Progenitor cell of endocrine pancreas (in vitro differentiated cells): ENCODE measurements around the gene KLK14. TPM values are rescaled to one million over a fixed set of nuclear protein-coding genes. Genes with fewer than 3 reads are reported as not detected.
A peak's percentile ranks its signal among the peaks of the same experiment; 100 is the strongest.

Source experiments
- DNase-seq: peaks from one replicate; pipeline ENCODE4 v3.0.0; 2021; ENCODE audit warnings: low spot score; ENCODE audit not compliant: unreplicated experiment
- H3K27ac Mint-ChIP-seq: 2 replicates; pipeline ENCODE4 v1.8.0; 2021; ENCODE audit warnings: mild to moderate bottlenecking, moderate library complexity, mixed read lengths
- H3K27me3 Mint-ChIP-seq: 2 replicates; pipeline ENCODE4 v1.8.0; 2021; ENCODE audit warnings: mixed read lengths
- H3K36me3 Mint-ChIP-seq: 2 replicates; pipeline ENCODE4 v1.8.0; 2022; ENCODE audit warnings: mixed read lengths; ENCODE audit not compliant: insufficient read depth
- H3K4me1 Mint-ChIP-seq: 2 replicates; pipeline ENCODE4 v1.8.0; 2021; ENCODE audit warnings: low read depth, mixed read lengths
- H3K4me3 Mint-ChIP-seq: 2 replicates; pipeline ENCODE4 v1.8.0; 2021; ENCODE audit warnings: low read depth, mild to moderate bottlenecking, moderate library complexity, mixed read lengths
- H3K9me3 Mint-ChIP-seq: 2 replicates; pipeline ENCODE4 v1.8.0; 2021; ENCODE audit warnings: low read depth, mixed read lengths
- total RNA-seq: library from RNA; stranded (reverse); gene quantifications from 2 replicates; pipeline ENCODE4 v1.2.1, GENCODE V29; 2021
- TF ChIP-seq, protein P1 (sequence below): fragments of 200-600 bp; sonication (generic); IDR thresholded peaks from one replicate; pipeline ENCODE4 v1.5.0; 2021; ENCODE audit warnings: antibody characterized with exemption, mild to moderate bottlenecking; ENCODE audit not compliant: unreplicated experiment

Gene KLK14
- total RNA-seq, 1 donor from 2014 or later, result 0.62 TPM

DNA sequence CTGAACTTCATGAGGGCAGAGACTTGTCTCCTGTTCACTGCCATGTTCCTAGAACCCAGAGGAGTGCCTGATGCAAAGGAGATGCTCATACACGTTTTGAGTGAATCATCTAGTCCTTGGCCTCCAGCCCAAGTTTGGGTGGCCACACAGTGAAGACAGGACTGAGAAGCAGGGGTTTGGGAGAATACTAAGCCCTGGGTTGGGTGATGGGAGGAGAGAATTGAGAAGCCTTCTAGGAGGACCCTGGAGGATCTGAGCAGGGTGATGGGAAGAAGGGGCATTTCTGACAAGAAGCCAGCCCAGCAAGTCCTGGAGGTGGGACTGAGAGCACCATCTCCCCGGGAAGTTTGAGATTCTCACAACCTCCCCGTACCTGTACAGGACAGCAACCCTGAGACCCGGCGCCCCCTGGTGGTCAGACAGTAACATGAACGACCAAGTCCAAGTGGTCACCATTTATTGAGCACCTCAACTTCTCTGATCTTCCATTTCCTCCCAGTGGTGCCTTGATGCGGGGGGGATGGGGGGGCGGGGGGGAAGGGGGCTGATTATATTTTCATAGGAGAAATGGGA, 14.6 kb upstream of the KLK14 start:
- H3K9me3 Mint-ChIP-seq, result no peaks in the 10 kb centered on the region
- H3K4me3 Mint-ChIP-seq, result no peak overlapping the region
- DNase-seq, result peak; percentile 68
- H3K27me3 Mint-ChIP-seq, result peaks cover 9% of the 10 kb centered on the region
- H3K27ac Mint-ChIP-seq, result no peak overlapping the region
- TF ChIP-seq, protein P1, sequence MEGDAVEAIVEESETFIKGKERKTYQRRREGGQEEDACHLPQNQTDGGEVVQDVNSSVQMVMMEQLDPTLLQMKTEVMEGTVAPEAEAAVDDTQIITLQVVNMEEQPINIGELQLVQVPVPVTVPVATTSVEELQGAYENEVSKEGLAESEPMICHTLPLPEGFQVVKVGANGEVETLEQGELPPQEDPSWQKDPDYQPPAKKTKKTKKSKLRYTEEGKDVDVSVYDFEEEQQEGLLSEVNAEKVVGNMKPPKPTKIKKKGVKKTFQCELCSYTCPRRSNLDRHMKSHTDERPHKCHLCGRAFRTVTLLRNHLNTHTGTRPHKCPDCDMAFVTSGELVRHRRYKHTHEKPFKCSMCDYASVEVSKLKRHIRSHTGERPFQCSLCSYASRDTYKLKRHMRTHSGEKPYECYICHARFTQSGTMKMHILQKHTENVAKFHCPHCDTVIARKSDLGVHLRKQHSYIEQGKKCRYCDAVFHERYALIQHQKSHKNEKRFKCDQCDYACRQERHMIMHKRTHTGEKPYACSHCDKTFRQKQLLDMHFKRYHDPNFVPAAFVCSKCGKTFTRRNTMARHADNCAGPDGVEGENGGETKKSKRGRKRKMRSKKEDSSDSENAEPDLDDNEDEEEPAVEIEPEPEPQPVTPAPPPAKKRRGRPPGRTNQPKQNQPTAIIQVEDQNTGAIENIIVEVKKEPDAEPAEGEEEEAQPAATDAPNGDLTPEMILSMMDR, result peak; percentile 72
- H3K36me3 Mint-ChIP-seq, result no peaks in the 10 kb centered on the region
- peaks cover 12% of the 10 kb centered on the region for H3K4me1 Mint-ChIP-seq

DNA sequence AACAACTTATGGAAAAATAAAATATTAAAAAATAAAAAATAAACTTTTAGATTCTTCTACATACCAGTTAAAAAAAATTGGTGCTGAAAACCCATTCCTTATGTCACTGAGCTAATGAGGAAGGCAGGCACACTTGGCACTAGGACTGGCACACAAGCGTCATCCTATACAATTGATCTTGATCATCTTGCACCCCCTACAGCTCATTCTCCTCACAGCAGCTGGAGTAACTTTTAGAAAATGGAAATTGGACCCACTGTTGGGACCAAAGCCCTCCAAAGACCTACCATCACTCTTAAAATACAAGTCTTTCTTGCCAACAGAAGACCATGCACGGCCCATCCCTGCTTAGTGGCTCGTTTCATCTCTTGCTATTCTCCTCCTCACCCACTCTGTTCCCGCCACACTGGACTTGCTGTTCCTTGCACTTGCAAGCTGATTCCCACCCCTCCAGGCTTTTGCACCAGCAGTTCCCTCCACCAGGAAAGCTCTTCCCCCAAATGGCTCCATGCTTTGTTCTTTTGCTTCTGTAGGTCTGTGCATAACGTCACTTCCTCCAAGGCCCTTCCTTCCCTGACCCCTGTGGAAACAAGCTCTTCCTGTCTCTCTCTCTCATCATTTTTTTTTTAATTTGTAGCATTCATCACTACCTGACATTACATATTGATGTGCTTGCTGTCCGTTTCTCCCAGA, 13.9 kb upstream of the KLK14 start:
- DNase-seq, result no peak
- Mint-ChIP-seq H3K27ac (no peak overlapping the region), H3K4me3 (no peak overlapping the region), H3K36me3 (no peaks in the 10 kb centered on the region), H3K27me3 (peaks cover 10% of the 10 kb centered on the region), H3K9me3 (no peaks in the 10 kb centered on the region), H3K4me1 (peaks cover 12% of the 10 kb centered on the region)
- TF ChIP-seq, protein P1, result peak; percentile 39

DNA sequence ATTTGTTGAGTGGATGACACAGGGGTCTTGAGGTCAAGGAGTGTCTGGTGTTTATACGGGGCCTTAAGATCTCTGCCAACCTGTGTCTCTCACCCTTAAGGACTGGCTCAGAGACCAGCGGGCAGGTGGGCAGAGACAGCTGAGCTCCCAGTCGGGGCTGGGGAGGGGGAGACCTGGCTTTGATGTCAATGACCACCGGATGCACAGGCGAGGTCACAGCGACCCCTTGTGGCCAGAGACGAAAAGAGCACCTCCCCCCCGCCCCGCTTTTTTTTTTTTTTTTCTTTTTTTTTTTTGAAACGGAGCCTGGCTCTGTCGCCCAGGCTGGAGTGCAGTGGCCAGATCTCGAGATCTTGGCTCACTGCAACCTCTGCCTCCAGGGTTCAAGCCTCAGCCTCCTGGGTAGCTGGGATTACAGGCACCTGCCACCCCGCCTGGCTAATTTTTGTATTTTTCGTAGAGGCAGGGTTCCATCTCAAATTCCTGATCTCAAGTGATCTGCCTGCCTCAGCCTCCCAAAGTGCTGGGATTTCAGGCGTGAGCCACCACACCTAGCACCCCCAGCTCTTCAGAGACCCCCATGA, 12.1 kb upstream of the KLK14 start:
- H3K9me3 Mint-ChIP-seq, result no peaks in the 10 kb centered on the region

DNA sequence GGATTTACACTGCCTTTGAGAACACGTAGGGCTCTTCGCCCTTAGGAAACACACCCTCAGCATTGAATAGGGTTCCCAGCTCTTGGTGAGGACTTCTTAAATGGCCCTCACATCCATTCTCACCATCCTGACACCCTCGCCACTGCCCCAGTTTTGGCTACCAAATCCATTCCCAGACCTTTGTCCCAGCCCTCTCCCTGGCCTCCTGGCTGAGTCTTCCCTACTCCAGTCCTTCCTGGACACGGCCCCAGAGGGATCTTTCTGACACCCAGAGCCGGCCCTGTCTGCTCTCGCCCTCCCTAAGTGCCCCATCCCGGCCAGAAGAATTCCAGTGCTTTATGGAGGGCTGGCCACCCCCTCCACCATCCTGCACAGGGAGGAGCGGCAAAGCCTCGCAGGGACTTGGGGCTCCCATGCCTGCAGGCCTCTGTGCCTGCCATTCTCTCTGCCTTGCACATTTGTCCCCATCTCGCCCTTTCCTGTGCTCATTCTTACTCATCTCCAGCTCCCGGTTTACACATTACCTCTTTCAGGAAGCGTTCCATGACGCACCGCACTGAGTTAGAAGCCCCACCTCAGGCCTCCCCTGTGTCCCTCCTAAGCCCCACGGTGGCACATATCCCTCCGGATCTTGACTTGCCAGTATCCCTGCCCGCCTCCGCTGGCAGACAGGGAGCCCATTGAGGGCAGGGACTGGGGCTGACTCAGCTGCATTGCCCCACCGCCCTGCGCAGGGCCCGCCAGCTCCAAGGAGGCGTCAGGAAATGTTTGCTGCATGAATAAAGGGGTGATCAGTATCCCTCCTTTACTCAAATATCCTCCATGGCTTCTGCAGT, 11.0 kb upstream of the KLK14 start:
- no peaks in the 10 kb centered on the region for H3K36me3 Mint-ChIP-seq
- peaks cover 18% of the 10 kb centered on the region for H3K27me3 Mint-ChIP-seq
- TF ChIP-seq, protein P1, result no peak
- H3K4me3 Mint-ChIP-seq, result no peak overlapping the region
- peaks cover 12% of the 10 kb centered on the region for H3K4me1 Mint-ChIP-seq
- no peak for DNase-seq
- H3K27ac Mint-ChIP-seq, result peak overlapping the region; percentile 7
- H3K9me3 Mint-ChIP-seq, result no peaks in the 10 kb centered on the region

More for the DNA sequence above, 12.1 kb upstream of the KLK14 start:
- Mint-ChIP-seq H3K36me3 (no peaks in the 10 kb centered on the region), H3K27me3 (peaks cover 14% of the 10 kb centered on the region), H3K4me3 (no peak overlapping the region), H3K4me1 (peaks cover 12% of the 10 kb centered on the region), H3K27ac (no peak overlapping the region)
- TF ChIP-seq, protein P1, result peak; percentile 81
- peak; percentile 51 for DNase-seq

DNA sequence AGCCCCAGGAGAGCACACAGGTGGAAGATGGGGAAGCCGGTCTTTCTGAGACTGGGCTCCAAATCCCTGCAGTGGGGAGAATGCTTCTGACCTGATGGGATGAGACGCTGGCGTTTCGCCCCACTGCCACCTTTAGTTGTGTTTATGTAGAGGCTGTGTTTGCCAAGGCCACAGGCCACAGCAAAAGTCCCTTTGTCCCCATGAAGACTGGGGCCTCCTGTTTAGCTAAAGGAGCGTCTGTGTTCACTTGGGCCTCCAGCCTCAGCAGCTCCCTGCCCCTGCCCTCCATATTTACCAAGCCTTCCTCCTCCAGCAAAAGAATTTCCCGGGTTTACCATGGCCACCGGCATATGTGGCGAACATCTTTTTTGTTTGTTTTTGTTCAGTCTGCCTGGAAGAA, 10.4 kb upstream of the KLK14 start:
- TF ChIP-seq, protein P1, result no peak
- no peaks in the 10 kb centered on the region for H3K36me3 Mint-ChIP-seq
- no peak for DNase-seq
- H3K4me1 Mint-ChIP-seq, result peaks cover 12% of the 10 kb centered on the region
- H3K4me3 Mint-ChIP-seq, result no peak overlapping the region
- no peaks in the 10 kb centered on the region for H3K9me3 Mint-ChIP-seq
- peak overlapping the region; percentile 7 for H3K27ac Mint-ChIP-seq
- H3K27me3 Mint-ChIP-seq, result peaks cover 18% of the 10 kb centered on the region
